Cardiac atrium fibroblast (primary cell): ENCODE results near the gene UQCRC2. TPM values are rescaled to one million over a fixed set of nuclear protein-coding genes. Genes with fewer than 3 reads are reported as not detected.

Experiments
- total RNA-seq: library from RNA; depleted of rRNA; stranded (reverse); fragments of >200 nt; gene quantifications from 2 replicates; pipeline ENCODE4 v1.2.3, GENCODE V29; 2015

Gene UQCRC2
- total RNA-seq = 115 and 118 TPM in 2 replicates

GRCh38 chr16:21952793-21953540 lies at the start of gene UQCRC2:
Gene UQCRC2, plus strand, starts transcription at chr16:21953361. Its CDS starts 63 bp downstream, at chr16:21953424.

GRCh38 chr16:22007509-22008214 lies 54.5 kb downstream of the UQCRC2 start, which contains the start of gene MOSMO:
Gene MOSMO, plus strand, starts transcription at chr16:22008111. Its CDS starts 191 bp downstream, at chr16:22008302.

Other genes with a start within 250 kb of the UQCRC2 start
- 4.7 and 6.0 TPM in 2 replicates for gene NPIPB4, start 95.6 kb upstream of the UQCRC2 start, total RNA-seq
- gene PDZD9, start 47.8 kb downstream of the UQCRC2 start, total RNA-seq = not detected in 2 replicates
- gene MOSMO, start 54.8 kb downstream of the UQCRC2 start, total RNA-seq = 12.5 and 37.0 TPM in 2 replicates
- not detected in 2 replicates for gene VWA3A, start 139.2 kb downstream of the UQCRC2 start, total RNA-seq
- under 0.01 TPM in 1 of 2 replicates, not detected in the other for gene SDR42E2, start 209.1 kb downstream of the UQCRC2 start, total RNA-seq